GM21717 (cell line): ENCODE results near the gene ZNF783.
"Not testable (repeated sequence)": the region's sequence is repeated elsewhere in the genome, so short reads cannot be mapped to it uniquely, and the experiment has no call there.

Source experiments
- ATAC-seq: cut with Tn5 transposase; IDR thresholded peaks from one replicate; pipeline ENCODE4 v1.9.1; 2021; ENCODE audit warnings: mild to moderate bottlenecking, moderate library complexity; ENCODE audit not compliant: unreplicated experiment

The ZNF783 gene

GRCh38 chr7:149239345-149240143 lies 22.5 kb upstream of the ZNF783 start, which contains the start of gene ZNF212:
Gene ZNF212, plus strand, starts transcription at chr7:149239651. Its CDS starts 128 bp downstream, at chr7:149239779.
- ATAC-seq, result peak; percentile 99

GRCh38 chr7:149240637-149241036 lies 21.4 kb upstream of the ZNF783 start:
- ATAC-seq, result no peak

GRCh38 chr7:149241696-149242095 lies 20.3 kb upstream of the ZNF783 start:
- no peak for ATAC-seq

- ATAC-seq, result peak; percentile 59
These were observed 16.8 kb upstream of the ZNF783 start for GRCh38 chr7:149245244-149245643.

GRCh38 chr7:149245744-149246143 lies 16.3 kb upstream of the ZNF783 start:
- peak; percentile 15 for ATAC-seq

GRCh38 chr7:149248777-149249176 lies 13.2 kb upstream of the ZNF783 start:
- no peak for ATAC-seq

- not testable (repeated sequence) for ATAC-seq
These were observed 11.8 kb upstream of the ZNF783 start for GRCh38 chr7:149250151-149250550.

- not testable (repeated sequence) for ATAC-seq
These were observed 10.5 kb upstream of the ZNF783 start for GRCh38 chr7:149251518-149251917.

- no peak for ATAC-seq
These were observed 9.6 kb upstream of the ZNF783 start for GRCh38 chr7:149252378-149252777.

GRCh38 chr7:149253665-149254064 lies 8.3 kb upstream of the ZNF783 start:
- ATAC-seq, result no peak

- ATAC-seq, result no peak
These were observed 7.7 kb upstream of the ZNF783 start for GRCh38 chr7:149254181-149254858.

- no peak for ATAC-seq
These were observed 6.8 kb upstream of the ZNF783 start for GRCh38 chr7:149255174-149255573.

GRCh38 chr7:149256568-149256967 lies 5.4 kb upstream of the ZNF783 start:
- no peak for ATAC-seq

- no peak for ATAC-seq
These were observed 4.8 kb upstream of the ZNF783 start for GRCh38 chr7:149257146-149257545.

GRCh38 chr7:149261316-149261828 lies 624 bp upstream of the ZNF783 start:
- ATAC-seq, result no peak

- ATAC-seq, result no peak
These were observed 4.5 kb downstream of the ZNF783 start for GRCh38 chr7:149266451-149266850.

GRCh38 chr7:149267733-149268132 lies 5.7 kb downstream of the ZNF783 start:
- no peak for ATAC-seq

- ATAC-seq, result not testable (repeated sequence)
These were observed 12.4 kb downstream of the ZNF783 start for GRCh38 chr7:149274424-149274823.

- ATAC-seq, result no peak
These were observed 15.9 kb downstream of the ZNF783 start for GRCh38 chr7:149277871-149278270.

- ATAC-seq, result no peak
These were observed 16.4 kb downstream of the ZNF783 start for GRCh38 chr7:149278396-149278795.

GRCh38 chr7:149279111-149279743 lies 17.2 kb downstream of the ZNF783 start:
- no peak for ATAC-seq
